Hepatic stellate cell (primary cell): ENCODE data around the gene OPN3.
"Not testable (repeated sequence)": the region's sequence is repeated elsewhere in the genome, so short reads cannot be mapped to it uniquely, and the experiment has no call there.

Experiments
- DNase-seq: peaks from one replicate; pipeline ENCODE4 v3.0.0; 2011; ENCODE audit warnings: low spot score

OPN3 gene

GRCh38 chr1:241640149-241640866, at the start of gene OPN3, which contains the start of gene CHML:
OPN3 (minus strand) TSS chr1:241640369; CDS start chr1:241640254, 115 bp downstream.
CHML (minus strand) TSS chr1:241640369; CDS start chr1:241635766, 4,603 bp downstream.
- peak; percentile 88 for DNase-seq

GRCh38 chr1:241688940-241689368, 48.8 kb upstream of the OPN3 start:
- no peak for DNase-seq

- no peak for DNase-seq
Measured at GRCh38 chr1:241684108-241684507, 43.9 kb upstream of the OPN3 start.

- no peak for DNase-seq
Measured at GRCh38 chr1:241682921-241683320, 42.8 kb upstream of the OPN3 start.

GRCh38 chr1:241681861-241682448, 41.8 kb upstream of the OPN3 start:
- DNase-seq = not testable (repeated sequence)

- no peak for DNase-seq
Measured at GRCh38 chr1:241679961-241680360, 39.8 kb upstream of the OPN3 start.

- DNase-seq = no peak
Measured at GRCh38 chr1:241679404-241679803, 39.2 kb upstream of the OPN3 start.

GRCh38 chr1:241678536-241678935, 38.4 kb upstream of the OPN3 start:
- DNase-seq = no peak

- no peak for DNase-seq
Measured at GRCh38 chr1:241677201-241677600, 37.0 kb upstream of the OPN3 start.

GRCh38 chr1:241675983-241676382, 35.8 kb upstream of the OPN3 start:
- no peak for DNase-seq

GRCh38 chr1:241674805-241675384, 34.7 kb upstream of the OPN3 start:
- no peak for DNase-seq

GRCh38 chr1:241672301-241672700, 32.1 kb upstream of the OPN3 start:
- no peak for DNase-seq

GRCh38 chr1:241666419-241666818, 26.2 kb upstream of the OPN3 start:
- no peak for DNase-seq

GRCh38 chr1:241660424-241660972, 20.3 kb upstream of the OPN3 start:
- DNase-seq = no peak

GRCh38 chr1:241659016-241659415, 18.8 kb upstream of the OPN3 start:
- DNase-seq = not testable (repeated sequence)

- no peak for DNase-seq
Measured at GRCh38 chr1:241658081-241658793, 18.1 kb upstream of the OPN3 start.

- DNase-seq = no peak
Measured at GRCh38 chr1:241654641-241655040, 14.5 kb upstream of the OPN3 start.

- no peak for DNase-seq
Measured at GRCh38 chr1:241654019-241654418, 13.8 kb upstream of the OPN3 start.

GRCh38 chr1:241652012-241652411, 11.8 kb upstream of the OPN3 start, which contains the start of gene WDR64:
WDR64 (plus strand) TSS chr1:241652281; CDS start chr1:241652485, 204 bp downstream.
- DNase-seq = no peak

- DNase-seq = no peak
Measured at GRCh38 chr1:241648159-241648558, 8.0 kb upstream of the OPN3 start.

- DNase-seq = no peak
Measured at GRCh38 chr1:241647658-241648057, 7.5 kb upstream of the OPN3 start.

- DNase-seq = no peak
Measured at GRCh38 chr1:241646201-241646600, 6.0 kb upstream of the OPN3 start.
